HEK293T (cell line): ENCODE measurements around the gene ANAPC5.

Experiments
- BHLHE40 ChIP-seq: fragments of 450-650 bp; IDR thresholded peaks from 2 replicates; pipeline ENCODE4 v1.6.1; 2016; ENCODE audit warnings: mild to moderate bottlenecking, moderate library complexity, borderline replicate concordance
- CTBP1 ChIP-seq: fragments of 450-650 bp; IDR thresholded peaks from 2 replicates; pipeline ENCODE4 v1.6.1; 2016; ENCODE audit warnings: borderline replicate concordance
- ELF4 ChIP-seq: fragments of 450-650 bp; IDR thresholded peaks from 2 replicates; pipeline ENCODE4 v1.6.1; 2017; ENCODE audit warnings: antibody characterized with exemption
- FOXA1 ChIP-seq: fragments of 450-650 bp; IDR thresholded peaks from 2 replicates; pipeline ENCODE4 v1.6.1; 2016; ENCODE audit warnings: mild to moderate bottlenecking
- FOXK2 ChIP-seq: fragments of 450-650 bp; IDR thresholded peaks from 2 replicates; pipeline ENCODE4 v1.6.1; 2016; ENCODE audit warnings: mild to moderate bottlenecking
- FOXM1 ChIP-seq: fragments of 450-650 bp; IDR thresholded peaks from 2 replicates; pipeline ENCODE4 v1.6.1; 2017; ENCODE audit warnings: mild to moderate bottlenecking, borderline replicate concordance
- HDGF ChIP-seq: fragments of 450-650 bp; IDR thresholded peaks from 2 replicates; pipeline ENCODE4 v1.6.1; 2017; ENCODE audit warnings: antibody characterized with exemption, borderline replicate concordance
- NFRKB ChIP-seq: fragments of 450-650 bp; IDR thresholded peaks from 2 replicates; pipeline ENCODE4 v1.6.1; 2016; ENCODE audit warnings: mild to moderate bottlenecking, moderate library complexity
- SP1 ChIP-seq: fragments of 450-650 bp; IDR thresholded peaks from 2 replicates; pipeline ENCODE4 v1.6.1; 2017
- SUZ12 ChIP-seq: fragments of 450-650 bp; IDR thresholded peaks from 2 replicates; pipeline ENCODE4 v1.6.1; 2016; ENCODE audit warnings: mild to moderate bottlenecking
- TARDBP ChIP-seq: fragments of 450-650 bp; IDR thresholded peaks from 2 replicates; pipeline ENCODE4 v1.6.1; 2016
- ZNF384 ChIP-seq: fragments of 450-650 bp; IDR thresholded peaks from 2 replicates; pipeline ENCODE4 v1.6.1; 2016

DNA sequence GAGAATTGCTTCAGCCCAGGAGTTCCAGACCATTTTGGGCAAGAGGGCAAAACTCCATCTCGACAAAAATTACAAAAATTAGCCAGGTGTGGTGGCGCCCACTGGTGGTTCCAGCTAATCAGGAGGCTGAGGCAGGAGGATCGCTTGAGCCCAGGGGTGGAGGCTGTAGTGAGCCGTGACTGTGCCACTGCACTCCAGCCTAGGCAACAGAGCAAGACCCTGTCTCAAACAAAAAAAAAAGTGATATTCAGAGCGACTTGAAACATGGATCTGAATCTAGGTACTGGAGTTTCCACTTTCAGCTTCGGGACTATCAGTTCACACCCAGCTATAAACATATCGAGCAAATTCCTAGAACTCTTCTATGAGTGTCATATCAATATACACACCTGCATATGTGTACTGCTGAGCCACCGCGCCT is 31.4 kb upstream of the ANAPC5 start:
- TF ChIP-seq BHLHE40: no peak
- no peak for TF ChIP-seq SUZ12
- TF ChIP-seq TARDBP: no peak
- TF ChIP-seq NFRKB: no peak
- TF ChIP-seq HDGF: no peak
- TF ChIP-seq FOXM1: no peak
- TF ChIP-seq SP1: no peak
- no peak for TF ChIP-seq ELF4
- no peak for TF ChIP-seq FOXK2
- TF ChIP-seq CTBP1: no peak
- TF ChIP-seq ZNF384: no peak
- no peak for TF ChIP-seq FOXA1
